ENCODE data around the gene CD93.
A peak's percentile ranks its signal among the peaks of the same experiment; 100 is the strongest.

CD93 gene, protein sequence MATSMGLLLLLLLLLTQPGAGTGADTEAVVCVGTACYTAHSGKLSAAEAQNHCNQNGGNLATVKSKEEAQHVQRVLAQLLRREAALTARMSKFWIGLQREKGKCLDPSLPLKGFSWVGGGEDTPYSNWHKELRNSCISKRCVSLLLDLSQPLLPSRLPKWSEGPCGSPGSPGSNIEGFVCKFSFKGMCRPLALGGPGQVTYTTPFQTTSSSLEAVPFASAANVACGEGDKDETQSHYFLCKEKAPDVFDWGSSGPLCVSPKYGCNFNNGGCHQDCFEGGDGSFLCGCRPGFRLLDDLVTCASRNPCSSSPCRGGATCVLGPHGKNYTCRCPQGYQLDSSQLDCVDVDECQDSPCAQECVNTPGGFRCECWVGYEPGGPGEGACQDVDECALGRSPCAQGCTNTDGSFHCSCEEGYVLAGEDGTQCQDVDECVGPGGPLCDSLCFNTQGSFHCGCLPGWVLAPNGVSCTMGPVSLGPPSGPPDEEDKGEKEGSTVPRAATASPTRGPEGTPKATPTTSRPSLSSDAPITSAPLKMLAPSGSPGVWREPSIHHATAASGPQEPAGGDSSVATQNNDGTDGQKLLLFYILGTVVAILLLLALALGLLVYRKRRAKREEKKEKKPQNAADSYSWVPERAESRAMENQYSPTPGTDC

DNA sequence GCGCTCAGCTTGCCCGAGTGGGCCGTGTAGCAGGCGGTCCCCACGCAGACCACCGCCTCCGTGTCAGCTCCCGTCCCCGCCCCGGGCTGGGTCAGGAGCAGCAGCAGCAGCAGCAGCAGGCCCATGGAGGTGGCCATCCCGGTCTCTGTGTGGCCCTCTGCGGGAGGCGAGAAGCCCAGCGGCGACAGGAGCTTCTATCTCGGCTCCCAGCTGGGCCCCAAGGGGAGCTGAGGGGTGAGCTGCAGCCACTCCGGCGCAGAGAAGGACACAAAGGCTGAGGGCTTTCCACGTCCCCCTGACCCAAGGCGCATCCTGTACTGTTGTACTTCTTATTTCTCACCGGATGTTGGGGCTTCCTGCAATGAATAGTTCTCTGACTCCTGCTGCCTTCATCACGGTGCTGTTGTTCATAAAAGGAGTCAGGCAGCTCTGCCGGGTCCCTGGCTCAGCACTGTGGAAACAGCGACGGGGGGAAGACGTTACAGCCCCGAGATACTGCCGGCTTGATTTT, at the start of gene CD93:
CD93 (minus strand) TSS at position 269 of the 511 bp plus-strand sequence; CDS start at position 137, 132 bp downstream.
- DNase-seq (ENCODE audit: low spot score) = peak; percentile 14

DNA sequence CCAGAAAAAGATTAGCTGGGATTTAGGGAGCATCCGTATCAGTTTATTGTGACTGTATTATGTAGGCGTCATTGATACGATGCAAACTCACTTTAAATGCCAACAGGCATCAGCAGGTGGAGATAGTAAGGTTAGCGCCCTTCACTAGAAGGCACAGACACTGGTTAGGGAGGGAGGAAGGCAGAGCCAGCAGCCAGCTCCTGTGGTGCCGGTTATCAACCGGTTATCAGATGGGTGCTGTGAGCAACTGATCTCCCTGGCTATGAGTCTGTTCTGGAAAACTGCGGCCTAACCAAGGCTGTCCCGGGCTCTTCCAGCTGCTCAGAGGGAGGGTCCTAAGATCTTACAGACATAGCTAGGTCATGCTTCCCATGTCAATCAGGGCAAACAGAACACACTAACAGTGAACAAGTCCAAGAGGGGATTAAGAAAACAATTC, 47.5 kb upstream of the CD93 start:
- no peak for DNase-seq (ENCODE audit: low spot score)

DNA sequence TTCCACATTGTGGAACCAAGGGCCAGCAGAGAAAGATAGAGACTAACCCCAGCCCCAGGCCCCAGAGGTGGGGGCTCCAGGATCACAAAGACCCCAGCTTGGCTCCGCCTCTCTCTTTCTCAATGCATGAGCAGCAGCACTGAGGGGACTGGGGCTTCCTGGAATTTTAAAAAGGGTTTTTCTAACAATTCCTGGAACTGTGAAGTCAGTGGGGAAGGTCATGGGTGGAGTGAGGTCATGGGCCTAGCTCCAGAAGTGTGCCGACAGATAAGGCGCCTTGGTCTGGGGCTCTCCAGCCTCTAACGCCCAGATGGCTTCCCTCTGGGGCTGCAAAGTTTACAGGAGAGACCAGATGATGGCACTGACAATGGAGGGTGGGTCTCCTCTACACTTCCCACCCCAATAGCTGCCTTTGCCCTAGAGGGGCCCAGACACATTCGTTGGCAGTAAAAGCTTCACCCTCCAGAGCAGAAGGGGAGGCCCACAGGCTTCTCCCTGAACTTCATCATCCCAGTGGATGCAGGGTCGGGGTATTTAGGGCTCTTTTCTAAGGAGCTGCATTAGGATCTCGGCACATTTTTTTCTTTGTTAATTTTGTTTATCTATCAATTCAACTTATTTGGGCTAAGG, 46.9 kb upstream of the CD93 start:
- no peak for DNase-seq (ENCODE audit: low spot score)

DNA sequence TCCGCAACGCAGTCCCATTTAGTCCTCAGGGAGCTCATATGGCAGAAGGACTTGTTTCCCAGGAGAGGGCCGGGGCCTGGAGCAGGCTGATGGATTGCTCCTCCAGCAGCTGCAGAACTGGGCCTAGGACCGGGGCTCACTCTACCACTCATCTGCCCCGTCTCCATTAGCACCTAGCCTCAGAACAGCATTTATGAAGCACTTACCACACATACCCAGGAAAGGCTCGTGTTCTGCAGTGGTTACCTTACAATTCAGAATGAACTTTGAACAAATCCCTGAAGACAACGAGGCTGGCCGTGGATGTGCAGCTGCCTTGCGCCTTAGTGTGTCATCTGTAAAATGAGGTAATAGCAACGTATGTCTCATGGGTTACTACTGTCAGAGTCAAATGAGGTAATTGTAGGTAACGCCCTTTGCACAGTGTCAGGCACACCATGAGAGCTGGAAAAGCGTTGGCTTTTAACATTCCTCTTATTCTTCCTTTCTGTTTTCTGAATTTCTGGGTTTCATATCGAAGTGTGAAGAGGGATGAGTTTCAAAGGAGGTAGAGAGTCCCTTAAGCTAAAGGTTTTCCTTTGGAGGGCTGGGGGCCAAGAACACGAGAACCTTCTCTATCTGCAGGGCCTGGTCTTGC, 46.3 kb upstream of the CD93 start:
- no peak for DNase-seq (ENCODE audit: low spot score)

DNA sequence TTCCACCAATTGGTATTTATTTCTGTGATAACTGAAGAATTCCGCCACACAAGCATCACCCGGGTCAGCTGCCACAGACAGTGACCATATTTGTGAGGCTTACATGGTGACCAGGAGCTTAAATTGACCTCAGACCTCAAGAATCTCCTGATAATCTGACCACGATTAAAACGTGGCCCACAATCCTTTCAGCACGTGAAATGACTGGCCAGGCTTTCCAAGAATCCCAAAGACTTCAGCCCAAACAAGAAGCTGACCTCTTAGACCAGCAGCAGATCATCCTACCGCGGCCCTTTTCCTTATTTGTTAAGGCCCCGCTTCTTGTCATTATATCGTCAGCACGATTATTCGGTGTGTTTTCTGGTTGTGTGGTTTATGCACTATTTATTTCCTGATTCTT, 45.6 kb upstream of the CD93 start:
- no peak for DNase-seq (ENCODE audit: low spot score)

DNA sequence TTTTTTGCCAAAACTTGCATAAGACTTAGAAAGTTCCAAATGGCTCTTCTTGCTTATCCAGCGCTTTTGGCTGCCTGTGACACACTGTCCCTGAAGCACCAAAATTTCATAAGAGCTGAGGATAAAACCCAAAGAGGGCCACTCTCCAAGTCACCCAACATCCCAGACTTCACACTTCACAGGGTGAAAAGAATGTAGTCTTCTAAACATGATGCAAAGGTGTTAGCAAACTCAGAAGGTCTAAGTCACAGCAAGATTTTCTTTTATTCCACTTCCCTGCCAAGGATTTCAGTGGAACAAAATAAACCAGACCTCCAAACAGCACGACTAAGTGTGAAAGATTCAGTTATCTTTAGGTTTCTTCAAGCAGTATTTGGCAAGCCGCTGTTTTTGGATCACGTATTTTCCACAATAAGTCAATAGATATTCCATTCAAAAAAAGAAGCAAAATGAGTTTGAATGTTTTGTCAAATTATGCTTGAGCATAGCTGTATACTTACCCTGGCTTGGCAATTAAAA, 44.6 kb upstream of the CD93 start:
- no peak for DNase-seq (ENCODE audit: low spot score)

DNA sequence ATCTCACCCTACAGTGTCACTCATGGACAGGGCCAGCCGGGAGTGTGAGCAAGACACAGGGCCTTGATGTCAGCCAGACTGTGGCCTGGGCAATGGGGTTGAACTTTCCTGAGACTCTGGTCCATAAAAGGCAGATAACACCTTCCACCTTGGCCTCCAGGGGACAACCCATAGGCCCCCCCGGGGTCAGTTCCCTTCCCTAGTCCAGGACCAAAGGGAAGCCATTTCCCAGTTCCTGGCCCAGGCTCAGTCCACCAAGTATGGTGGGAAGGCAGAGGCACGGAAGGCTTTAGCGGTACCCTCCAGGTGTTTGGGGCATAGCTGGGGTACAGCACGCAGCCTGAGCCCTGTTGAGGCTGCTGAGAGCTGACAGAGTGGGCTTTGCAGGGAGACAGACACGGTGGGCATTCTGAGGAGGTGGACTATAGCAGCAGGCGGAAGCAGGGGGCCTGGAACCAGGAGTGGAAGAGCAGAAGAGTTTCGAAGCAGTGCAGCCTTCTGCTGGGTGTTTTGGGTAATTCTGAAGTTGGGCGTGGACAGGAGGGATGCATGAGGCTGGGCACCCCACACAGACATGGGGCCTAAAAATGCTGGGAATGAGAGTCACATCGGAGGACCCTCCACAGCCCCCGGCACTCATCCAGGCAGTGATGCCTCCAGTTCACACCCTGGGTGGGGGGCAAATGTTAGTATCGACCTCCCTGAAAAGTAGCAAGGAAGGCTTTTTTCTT, 43.9 kb upstream of the CD93 start:
- no peak for DNase-seq (ENCODE audit: low spot score)

DNA sequence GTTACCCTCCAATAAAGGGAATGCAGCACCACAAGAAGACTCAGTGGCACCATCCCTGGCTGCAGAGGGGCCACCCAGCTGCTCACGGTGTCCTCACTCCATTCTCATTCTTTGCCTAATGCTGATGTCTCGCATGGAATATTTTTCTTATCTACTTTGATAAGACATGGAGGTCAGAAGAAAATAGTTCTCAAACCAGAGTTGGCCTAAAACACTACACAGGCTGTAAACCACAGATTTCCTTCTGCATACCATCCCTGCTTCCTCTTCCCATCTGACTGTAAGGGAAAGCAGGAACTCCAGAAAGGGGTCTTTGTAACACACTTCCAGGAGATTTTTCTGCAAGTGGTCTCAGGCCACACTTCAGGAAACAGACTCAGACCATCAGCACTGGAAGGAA, 43.1 kb upstream of the CD93 start:
- DNase-seq (ENCODE audit: low spot score) = no peak

DNA sequence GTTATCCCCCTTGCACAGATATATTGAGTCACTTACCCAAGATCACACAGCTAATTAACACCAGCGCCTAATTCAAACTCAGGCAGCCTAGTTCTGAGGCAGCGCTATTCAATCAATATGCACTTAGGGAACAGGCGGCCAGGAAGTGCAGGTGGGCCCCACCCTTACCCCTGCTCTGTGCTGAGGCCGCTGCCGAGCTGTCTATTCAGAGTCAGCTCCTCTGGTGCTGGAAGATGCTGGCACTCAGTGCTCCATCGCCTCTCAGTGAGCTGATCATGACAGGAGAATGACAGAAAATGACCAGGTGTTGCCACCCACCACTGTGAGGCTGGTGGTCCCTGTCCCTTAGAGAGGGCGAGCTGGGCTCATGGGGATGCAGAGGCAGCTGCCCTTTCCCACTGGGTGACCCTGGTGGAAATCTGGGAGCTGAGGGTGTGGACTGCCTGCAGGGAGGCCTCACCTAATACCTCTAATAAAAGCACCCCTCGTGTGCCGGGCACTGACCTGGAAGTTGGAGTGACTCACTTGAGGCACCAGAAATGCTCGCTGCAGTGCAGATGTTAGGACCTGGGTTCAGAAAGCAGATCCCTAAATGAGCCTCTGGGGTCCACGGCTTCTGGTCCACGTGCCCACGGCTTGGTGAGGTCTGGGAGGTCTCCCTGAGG, 42.5 kb upstream of the CD93 start:
- no peak for DNase-seq (ENCODE audit: low spot score)

DNA sequence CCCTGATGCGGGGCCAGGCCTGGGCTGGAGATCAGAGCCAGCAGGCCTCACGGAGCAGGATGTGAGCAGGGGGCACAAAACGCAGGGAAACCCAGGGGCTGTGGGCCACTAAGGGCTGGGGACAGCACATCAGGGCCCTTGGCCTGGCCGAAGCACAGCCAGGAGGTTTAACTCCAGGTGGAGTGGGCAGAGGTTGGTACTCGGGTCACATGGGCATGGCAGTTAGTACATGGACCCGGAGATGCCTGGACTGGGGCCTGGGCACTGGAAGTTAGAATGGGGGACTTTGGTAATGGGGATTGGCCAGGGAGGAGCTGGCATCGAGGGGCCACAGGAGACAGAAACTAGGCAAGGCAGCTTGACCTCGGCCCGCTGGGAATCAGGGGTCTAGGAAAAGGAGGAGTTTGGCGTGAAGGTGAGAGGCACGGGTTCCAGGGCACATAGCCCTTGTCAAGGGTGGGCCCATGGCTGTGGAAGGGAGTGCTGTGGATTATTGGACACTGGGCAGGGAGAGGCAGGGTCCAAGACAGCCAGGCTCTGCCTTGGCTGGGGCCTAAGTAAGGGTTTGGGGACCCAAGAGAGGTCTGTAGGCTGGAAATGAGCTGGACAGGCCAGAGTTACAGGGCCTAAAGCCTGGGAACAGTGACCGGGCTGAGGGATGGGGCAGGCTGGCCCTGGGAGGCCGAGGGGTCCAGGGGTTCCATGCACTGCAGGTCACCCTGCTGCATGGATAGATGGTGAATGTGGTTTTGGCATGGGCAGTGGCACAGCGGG, 41.6 kb upstream of the CD93 start:
- DNase-seq (ENCODE audit: low spot score) = no peak

DNA sequence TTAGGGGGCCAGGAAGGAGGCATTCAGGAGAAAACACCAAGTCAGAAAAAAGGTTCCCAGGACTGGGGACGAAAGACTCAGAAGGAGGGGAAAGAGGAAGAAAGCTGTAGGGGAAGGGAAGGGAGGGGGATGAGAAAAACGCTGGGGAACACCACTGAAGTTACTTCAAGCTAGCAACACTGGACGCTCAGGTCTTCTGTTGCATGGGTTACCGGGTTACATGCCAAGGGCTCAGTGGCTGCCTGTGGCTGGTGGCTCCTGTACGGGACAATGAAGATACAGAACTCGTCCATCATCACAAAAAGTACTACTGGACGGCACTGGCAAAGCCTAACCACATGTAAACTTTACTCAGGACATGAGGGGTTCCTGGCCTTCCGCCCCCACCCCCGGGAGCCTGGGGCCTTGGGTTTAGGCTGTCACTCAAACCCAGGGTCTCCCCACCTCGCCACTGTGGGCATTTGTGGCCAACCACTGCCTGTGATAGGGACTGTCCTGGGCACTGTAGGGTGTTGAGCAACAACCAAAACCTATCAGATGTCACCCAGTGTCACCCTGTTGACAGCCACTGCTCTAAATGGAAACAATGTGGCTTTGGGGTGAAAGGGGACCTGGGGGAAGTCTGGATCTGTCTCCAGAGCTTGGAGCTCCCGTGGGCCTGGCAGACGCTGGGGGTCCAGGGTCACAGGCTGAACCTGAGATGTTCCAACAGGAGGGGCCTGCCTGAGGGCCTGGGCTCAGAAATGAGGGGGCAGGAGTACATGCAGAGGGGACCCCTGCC, 40.3 kb upstream of the CD93 start:
- DNase-seq (ENCODE audit: low spot score) = no peak

DNA sequence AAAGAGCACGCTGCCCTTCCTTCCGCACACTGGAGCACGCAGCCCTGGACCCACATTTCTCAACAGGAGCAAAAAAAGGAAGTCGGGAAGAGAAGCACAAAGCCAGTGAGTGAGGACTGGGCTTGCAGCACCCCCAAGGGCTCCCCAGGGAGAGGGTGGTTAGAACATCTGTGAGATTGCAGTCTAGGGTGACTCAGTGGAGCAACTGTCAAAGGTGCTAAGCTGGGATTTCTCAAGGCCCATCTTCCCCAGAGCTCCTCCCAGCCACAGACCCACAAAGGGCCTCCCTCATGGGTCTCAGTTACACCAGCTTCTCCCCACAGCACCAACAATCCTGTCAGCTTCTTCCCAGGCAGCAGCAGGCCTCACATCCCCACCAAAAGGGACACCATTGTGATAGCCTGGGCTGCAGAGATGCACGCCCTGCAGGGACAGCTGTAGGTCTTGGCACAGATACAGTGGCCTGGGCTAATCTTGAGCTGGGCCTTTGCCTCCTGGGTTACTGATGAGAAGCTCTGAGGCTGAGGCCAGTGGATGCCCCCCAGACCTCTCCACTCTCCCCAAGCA, 39.6 kb upstream of the CD93 start:
- DNase-seq (ENCODE audit: low spot score) = no peak

DNA sequence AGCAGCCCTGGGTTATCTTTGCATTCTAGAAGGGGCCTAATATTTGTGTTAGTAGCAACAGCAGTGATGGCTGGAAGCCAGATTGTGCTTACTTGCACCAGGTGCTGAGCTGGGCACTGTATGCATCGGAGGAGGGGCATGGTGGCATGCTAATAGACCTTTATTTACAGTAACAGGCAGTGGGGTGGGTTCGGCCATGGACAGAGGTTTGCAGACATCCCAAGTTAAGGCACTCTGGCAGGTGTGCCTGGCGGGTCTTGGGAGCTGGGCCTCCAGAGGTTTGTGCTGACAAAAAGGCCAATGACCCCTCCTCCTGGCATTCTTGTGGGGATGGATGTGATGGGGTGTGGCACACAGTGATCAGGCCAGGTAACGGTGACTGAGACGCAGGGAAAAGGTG, 39.0 kb upstream of the CD93 start:
- no peak for DNase-seq (ENCODE audit: low spot score)

DNA sequence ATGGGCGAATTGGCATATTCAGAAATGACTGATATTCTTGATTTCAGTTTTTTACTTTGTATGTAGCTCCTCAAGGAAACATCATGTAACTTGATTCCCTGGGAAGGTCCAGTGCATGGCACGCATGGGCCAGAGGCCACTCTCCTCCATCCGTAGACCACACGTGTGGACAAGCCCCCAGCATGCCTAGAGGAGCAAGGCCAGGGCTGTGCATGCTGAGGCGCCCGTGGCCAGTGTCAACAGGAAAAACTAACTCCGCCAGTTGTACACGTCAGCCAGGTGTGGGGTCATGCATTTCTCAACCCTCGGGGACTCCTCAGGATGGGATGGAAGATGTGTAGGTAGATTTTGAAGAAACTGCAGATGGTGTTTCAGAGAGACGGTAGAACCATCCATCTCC, 37.8 kb upstream of the CD93 start:
- no peak for DNase-seq (ENCODE audit: low spot score)

DNA sequence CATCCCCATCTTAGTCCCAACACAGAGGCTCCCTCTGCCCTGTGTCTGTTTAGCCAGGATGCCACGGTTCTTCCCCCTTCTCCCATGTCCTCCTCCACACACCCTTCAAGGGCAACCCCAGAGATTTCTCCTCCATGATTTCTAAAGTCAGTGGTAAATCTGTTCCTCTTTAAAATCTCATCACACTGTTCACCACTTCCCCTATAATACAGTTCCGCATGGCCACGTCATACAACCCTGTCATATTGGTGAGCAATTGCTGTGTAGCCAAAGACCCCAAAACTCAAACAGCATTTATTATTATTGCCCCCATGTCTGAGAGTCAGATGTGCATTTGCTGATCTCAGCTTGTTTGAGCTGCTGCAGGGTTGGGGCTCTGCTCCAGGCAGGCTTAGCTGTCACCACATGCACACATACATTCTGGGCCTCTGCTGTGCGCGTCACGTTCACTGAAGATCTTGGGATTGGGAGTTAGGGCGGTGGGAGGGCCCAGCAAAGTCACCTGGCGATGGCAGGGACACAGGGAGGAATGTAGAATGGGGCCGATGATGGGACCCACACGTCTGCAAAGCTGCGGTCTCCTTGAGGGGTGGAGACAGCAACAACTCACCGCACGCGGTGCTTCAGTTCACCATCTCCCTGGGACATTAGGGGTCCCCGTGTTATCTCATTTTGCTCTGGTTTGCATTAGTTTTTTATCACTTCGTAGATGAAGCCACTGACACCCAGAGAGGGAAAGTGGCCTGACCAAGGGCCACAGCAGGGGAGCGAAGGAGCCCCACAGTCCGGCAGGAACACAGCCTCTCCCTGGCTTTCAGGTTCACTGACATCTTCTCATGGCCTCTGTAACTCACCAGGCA, 36.9 kb upstream of the CD93 start:
- DNase-seq (ENCODE audit: low spot score) = no peak

DNA sequence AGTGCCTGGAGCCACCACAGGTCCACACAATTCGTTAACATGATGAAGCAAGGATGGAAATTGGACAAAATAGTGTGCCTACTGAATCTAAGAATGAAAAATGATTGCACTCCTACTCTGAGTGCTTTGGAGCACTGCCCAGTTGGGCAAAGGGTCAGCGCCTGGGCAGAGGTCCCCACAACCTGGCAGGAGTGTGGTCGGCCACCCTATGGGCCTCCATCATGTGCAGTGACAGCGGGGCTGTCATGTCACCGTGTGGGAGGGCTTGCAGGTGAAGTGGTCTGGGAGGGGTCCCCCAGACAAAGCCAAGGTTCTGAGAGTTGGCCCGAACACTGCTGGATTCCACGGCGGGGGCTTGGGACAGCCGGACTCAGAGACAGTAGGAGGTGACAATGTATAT, 36.2 kb upstream of the CD93 start:
- no peak for DNase-seq (ENCODE audit: low spot score)

DNA sequence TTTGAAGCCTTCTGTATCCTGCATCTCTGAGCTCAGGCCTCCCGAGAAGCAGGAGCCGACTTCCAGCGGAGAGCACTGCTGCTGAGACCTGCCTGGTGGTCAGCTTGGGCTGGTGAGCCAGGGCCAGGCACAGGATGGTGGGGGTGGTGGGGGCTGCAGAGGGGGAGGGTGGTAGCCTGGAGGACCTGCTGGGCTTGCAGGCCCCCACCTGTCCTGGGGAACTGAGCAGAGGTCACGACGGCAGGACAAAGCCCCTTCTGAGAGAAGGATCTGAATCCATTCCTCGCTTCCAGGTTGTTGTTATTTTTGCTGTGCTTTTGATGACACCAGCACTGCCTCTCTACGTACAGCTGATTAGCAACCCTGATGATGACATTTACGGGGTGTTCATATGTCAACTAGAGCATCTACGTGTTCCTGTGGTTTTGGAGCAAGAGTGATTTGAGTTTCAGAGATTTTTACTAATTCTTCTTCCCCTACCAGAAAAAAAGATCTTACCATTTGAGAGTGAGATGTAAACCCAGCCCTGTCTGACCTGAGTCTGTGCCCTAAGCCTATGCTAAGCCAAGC, 35.7 kb upstream of the CD93 start:
- no peak for DNase-seq (ENCODE audit: low spot score)

All from CD4-positive, alpha-beta T cell treated with Interleukin-6 at 100 ng/mL for 8 hours (primary cell).